Effector memory CD4-positive, alpha-beta T cell (primary cell): ENCODE measurements around the gene CBX7.

ENCODE experiments used
- DNase-seq, 3 donors: peaks; one replicate each; pipeline ENCODE4 v3.0.0-alpha.2; 2020
- H3K27ac ChIP-seq: 2 replicates; pipeline ENCODE4 v1.7.0; 2013; ENCODE audit warnings: mild to moderate bottlenecking, low read length, moderate library complexity; ENCODE audit not compliant: insufficient read depth, poor library complexity, severe bottlenecking
- H3K27me3 ChIP-seq: replicated peaks from 2 replicates; pipeline ENCODE4 v1.7.0; 2013; ENCODE audit warnings: mild to moderate bottlenecking, low read length; ENCODE audit not compliant: insufficient read depth, control insufficient read depth, poor library complexity, severe bottlenecking
- H3K36me3 ChIP-seq: 2 replicates; pipeline ENCODE4 v1.7.0; 2013; ENCODE audit warnings: mild to moderate bottlenecking, low read length, moderate library complexity; ENCODE audit not compliant: control insufficient read depth, insufficient read depth
- H3K4me1 ChIP-seq: 2 replicates; pipeline ENCODE4 v1.7.0; 2013; ENCODE audit warnings: low read length, mild to moderate bottlenecking; ENCODE audit not compliant: control insufficient read depth, insufficient read depth, poor library complexity, severe bottlenecking
- H3K4me3 ChIP-seq: 2 replicates; pipeline ENCODE4 v1.7.0; 2013; ENCODE audit warnings: low read length, low read depth, mild to moderate bottlenecking; ENCODE audit not compliant: insufficient read depth, poor library complexity, severe bottlenecking
- H3K9me3 ChIP-seq: 2 replicates; pipeline ENCODE4 v1.7.0; 2013; ENCODE audit warnings: mild to moderate bottlenecking, low read length, moderate library complexity; ENCODE audit not compliant: control insufficient read depth

Gene CBX7

DNA sequence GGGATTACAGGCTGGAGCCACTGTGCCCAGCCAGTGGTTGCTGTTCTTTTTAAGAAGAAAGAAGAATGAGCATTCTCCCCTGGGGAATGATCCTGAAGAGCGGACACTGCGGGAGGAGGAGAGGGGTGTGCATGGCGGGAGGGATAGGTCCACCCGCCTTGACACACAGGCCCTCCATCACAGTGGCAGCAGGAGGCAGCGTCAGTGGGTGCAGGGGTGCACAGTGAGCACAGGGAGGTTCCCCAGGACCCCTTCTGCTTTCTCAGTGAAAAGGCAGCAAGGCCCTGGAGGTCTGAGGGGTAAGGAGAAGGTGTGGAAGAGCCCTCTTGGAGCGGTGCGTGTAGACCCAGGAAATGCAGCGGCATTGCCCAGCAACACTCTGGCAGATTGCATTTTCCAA lies 28.9 kb upstream of the CBX7 start:
- no peak overlapping the region for H3K4me3 ChIP-seq

DNA sequence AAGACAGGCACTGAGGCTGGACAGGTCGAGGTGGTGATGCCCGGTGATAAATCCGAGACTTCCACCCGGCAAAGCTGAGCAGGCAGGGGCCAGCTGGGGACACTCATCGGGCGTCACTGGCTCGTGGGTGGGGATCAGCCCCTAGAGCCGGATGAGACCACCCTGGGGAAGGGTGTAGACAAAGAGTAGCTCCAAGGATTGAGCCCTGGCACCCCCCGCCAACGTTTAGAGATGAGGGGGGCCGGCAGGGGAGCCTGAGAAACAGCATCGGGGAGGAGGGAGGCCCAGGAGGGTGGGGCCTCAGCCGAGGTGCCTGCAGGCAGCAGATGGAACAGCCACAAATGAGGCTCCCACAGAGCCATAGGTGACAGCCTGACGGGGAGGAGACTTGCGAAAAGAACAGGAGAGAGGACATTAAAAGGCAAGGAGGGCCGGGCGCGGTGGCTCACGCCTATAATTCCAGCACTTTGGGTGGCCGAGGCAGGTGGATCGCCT lies 27.4 kb upstream of the CBX7 start:
- peaks cover 16% of the 10 kb centered on the region for H3K4me1 ChIP-seq

More for the DNA sequence above, 28.9 kb upstream of the CBX7 start:
- peaks cover 12% of the 10 kb centered on the region for H3K4me1 ChIP-seq
- no peaks in the 10 kb centered on the region for H3K9me3 ChIP-seq
- H3K27me3 ChIP-seq, result no peaks in the 10 kb centered on the region
- DNase-seq, result no peak
- no peaks in the 10 kb centered on the region for H3K36me3 ChIP-seq
- no peak overlapping the region for H3K27ac ChIP-seq

DNA sequence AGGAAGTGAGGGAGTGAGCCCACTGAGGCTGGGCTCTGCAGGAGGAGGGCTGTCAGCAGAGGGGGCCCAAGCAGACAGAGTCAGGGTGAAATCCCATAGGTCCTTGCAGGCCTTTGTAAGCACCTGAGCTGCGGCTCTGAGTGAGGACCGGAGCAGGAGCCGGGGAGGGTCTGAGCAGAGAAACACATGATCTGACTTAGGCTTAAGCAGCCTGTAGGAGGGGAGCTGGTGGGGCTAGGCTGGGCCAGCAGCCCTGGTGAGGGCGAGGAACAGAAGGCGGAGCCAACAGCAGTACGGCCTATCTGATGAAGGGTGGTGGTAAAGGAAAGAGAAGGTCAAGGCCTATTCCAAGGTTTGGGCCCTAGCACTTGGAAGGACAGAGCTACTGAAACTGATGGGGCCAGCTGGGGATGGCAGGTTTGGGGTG lies 26.9 kb upstream of the CBX7 start:
- Histone ChIP-seq H3K4me3 (no peak overlapping the region), H3K4me1 (peaks cover 21% of the 10 kb centered on the region), H3K36me3 (no peaks in the 10 kb centered on the region), H3K9me3 (no peaks in the 10 kb centered on the region), H3K27me3 (no peaks in the 10 kb centered on the region), H3K27ac (no peak overlapping the region)
- DNase-seq, result no peak

More for the DNA sequence above, 27.4 kb upstream of the CBX7 start:
- Histone ChIP-seq H3K4me3 (no peak overlapping the region), H3K27ac (no peak overlapping the region), H3K27me3 (no peaks in the 10 kb centered on the region), H3K36me3 (no peaks in the 10 kb centered on the region), H3K9me3 (no peaks in the 10 kb centered on the region)
- no peak for DNase-seq

DNA sequence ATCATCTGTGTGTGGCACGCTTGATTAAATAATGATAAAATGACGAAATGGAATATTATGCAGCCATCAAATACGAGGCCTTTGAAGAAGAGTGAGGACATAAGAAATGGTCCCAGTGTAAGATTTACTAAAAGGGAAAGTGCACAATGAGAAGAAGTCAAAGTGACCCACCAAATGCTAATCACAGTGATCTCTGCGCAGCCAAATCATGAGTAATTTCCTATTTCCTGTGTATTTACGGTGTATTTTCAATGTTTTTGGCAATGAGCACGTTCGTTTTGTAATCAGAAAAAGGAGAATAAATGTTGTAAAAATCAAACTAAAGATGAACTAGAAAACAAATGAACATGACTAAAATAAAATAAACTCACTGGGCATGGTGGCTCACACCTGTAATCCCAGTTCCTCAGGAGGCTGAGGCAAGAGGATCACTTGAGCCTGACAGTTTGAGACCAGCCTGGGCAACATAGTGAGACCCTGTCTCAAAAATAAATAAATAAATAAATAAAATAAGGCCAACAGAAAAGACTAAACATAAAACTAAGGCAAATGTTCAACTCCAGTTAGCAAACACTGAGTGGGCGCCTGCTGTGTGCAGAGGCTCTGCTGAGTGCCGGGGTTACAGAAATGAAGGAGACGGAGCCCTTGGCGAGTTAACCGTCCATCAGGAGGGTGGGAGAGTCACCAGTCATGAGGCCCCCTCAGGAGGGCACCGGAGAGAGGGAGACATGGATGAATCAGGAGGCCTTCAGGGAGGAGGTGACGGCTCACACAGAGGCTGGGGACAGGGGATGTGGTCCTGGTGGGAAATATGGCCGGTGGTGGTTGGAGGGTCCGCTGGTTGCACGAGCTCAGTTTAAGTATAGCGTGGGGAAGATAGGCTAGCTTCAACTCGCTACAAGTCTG lies 26.0 kb upstream of the CBX7 start:
- Histone ChIP-seq H3K9me3 (no peaks in the 10 kb centered on the region), H3K36me3 (no peaks in the 10 kb centered on the region), H3K4me3 (no peak overlapping the region), H3K4me1 (peaks cover 30% of the 10 kb centered on the region), H3K27ac (no peak overlapping the region), H3K27me3 (no peaks in the 10 kb centered on the region)
- DNase-seq, result no peak

DNA sequence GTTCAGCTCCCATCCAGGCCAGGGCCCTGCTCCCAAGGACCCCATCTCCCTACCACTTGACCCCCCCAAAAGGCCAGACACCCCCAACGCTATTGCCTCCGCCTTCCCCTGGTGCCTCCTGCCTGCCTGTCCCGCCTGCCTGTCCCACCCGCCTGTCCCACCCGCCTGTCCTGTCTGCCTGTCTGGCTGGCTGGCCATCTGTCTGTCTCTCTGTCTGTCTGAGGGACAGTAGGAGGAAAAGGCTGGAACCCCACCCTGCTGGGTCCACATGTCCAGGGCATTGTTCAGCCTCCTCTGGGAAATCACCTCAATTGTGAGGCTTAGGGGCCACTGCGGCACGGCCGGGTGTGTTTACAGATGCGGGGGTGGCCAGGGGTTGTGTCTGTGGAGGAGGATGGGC lies 25.3 kb upstream of the CBX7 start:
- H3K9me3 ChIP-seq, result no peaks in the 10 kb centered on the region
- H3K36me3 ChIP-seq, result no peaks in the 10 kb centered on the region
- H3K27ac ChIP-seq, result no peak overlapping the region
- peaks cover 37% of the 10 kb centered on the region for H3K4me1 ChIP-seq
- no peak for DNase-seq
- no peaks in the 10 kb centered on the region for H3K27me3 ChIP-seq
- H3K4me3 ChIP-seq, result no peak overlapping the region

DNA sequence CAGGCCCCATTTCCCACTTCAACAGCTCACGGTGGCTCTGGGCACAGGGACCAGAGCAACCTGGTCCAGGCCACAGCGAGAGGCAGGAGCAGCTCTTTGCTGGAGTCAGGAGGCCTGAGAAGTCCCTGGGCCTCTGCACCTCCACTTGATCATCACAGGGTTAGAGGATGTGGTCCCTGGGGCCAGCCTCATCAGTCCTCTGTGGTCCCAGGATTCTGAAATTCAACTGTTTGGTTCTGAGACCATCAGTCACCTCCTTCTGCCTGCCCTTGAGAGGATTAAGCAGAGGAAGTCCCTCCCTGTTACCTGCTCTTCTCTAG lies 24.9 kb upstream of the CBX7 start:
- DNase-seq, result no peak
- Histone ChIP-seq H3K27me3 (no peaks in the 10 kb centered on the region), H3K27ac (no peak overlapping the region), H3K36me3 (no peaks in the 10 kb centered on the region), H3K9me3 (no peaks in the 10 kb centered on the region), H3K4me1 (peaks cover 37% of the 10 kb centered on the region), H3K4me3 (no peak overlapping the region)

DNA sequence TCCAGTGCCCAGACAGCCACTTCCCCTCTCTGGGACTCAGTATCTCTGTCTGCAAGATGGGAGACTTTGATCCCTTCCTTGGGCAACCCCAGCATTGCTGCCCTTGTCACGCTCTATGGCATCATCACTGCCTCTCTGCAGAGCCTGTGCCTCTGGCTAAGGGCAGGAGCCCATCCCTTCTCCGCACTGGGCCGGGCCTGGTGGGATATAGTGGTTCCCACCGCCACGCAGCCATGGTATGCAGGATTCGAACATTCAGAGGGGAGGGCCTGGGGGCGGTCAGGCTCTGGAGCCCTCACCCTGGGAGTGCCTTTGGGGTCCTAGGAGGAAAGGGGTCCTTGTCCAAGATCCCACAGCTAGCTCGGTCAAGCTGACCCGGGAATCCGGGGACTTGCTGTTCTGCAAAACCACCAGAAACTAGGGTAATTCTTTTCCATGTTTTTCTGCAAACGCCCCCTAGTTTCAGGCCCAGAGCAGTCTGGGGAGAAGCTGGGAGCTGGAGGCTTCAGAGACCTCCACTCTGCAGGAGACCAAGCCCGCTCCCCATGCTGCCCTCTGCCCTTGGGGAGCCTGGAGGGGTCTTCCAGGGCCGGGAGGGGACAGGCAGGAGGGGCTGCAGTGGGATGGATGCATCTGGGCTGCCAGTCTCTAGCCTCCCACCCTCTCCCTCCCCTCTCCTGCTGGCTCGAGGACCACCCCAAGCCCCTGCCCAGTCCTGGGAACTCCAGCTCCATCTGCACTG lies 24.4 kb upstream of the CBX7 start:
- Histone ChIP-seq H3K4me3 (no peak overlapping the region), H3K36me3 (no peaks in the 10 kb centered on the region), H3K27ac (no peak overlapping the region), H3K9me3 (no peaks in the 10 kb centered on the region), H3K27me3 (no peaks in the 10 kb centered on the region), H3K4me1 (peaks cover 40% of the 10 kb centered on the region)
- DNase-seq, result no peak

DNA sequence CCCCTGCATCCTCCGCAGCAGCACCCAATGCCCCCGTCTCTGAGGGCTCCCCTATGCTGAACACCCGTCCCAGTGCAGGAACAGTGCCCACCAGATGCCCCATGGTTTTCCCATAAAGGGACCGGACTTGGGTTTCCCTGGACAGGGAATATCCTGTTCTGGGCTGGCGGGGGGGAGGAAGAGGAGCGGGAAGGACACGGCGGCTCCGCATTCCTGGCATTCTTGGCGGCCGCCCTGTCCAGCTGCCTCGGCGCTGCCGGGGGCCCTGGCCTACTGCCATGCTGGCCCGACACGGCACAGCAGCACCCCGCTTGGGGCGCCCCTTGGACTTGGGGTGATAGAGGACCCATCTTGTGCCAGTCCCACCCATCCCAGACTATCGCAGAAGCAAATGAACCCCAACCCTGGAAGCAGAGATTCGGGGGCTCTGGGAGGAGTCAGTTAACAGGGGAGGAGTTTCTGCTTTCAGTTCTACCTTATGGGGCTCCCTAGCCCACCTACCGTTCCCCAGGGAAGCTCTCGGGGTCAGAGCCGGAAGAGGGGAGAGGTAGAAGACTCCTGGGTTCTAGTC lies 23.7 kb upstream of the CBX7 start:
- Histone ChIP-seq H3K4me3 (no peak overlapping the region), H3K27ac (no peak overlapping the region), H3K27me3 (no peaks in the 10 kb centered on the region), H3K4me1 (peaks cover 44% of the 10 kb centered on the region), H3K9me3 (no peaks in the 10 kb centered on the region), H3K36me3 (no peaks in the 10 kb centered on the region)
- DNase-seq, result no peak

DNA sequence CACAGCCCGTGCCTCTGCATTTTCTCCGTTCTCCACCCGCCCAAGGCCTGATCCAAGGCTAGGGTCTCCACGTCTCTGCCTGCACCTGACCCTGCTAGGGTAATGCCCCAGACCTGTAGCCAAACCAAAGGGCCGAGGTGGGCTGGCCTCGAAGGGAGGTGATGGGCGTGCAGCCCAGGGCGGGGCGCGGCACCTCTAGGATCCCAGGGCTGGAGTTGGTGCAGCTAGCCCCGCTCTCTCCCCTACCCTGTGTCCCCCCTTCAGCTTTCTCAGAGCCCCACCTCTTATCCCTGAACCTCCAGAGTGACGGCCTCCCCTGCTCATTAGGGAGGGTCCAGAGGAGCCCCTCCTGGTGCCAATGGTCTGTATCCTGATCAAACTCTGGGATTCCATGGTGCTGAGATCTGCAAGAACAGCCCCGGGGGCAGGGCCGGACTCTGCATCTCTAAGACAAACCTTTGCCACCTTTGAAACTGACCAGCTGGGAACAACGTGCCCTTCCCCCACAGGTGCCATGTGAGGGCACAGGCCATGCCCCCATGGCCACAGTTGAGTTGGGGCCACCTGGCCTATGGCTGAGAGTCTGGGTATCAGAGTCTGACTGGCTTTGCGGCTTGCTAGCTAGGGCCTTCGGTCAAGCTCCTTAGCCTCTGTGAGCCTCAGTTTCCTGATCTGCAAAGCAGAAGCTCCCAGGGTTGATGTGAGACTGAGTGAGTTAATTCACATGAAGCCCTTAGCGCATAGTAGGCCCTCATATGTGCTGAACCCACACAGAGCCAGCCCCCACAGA lies 23.1 kb upstream of the CBX7 start:
- no peak for DNase-seq
- H3K4me1 ChIP-seq, result peaks cover 50% of the 10 kb centered on the region
- H3K27ac ChIP-seq, result no peak overlapping the region
- no peaks in the 10 kb centered on the region for H3K9me3 ChIP-seq
- no peaks in the 10 kb centered on the region for H3K36me3 ChIP-seq
- no peak overlapping the region for H3K4me3 ChIP-seq
- H3K27me3 ChIP-seq, result no peaks in the 10 kb centered on the region
